Stromal cell of bone marrow (primary cell): ENCODE data around the gene SH3RF1.

ENCODE experiments used
- DNase-seq: peaks from one replicate; pipeline ENCODE4 v3.0.0-alpha.2; 2012; ENCODE audit warnings: low read depth

Gene SH3RF1

GRCh38 chr4:169133932-169134331 is 136.8 kb downstream of the SH3RF1 start:
- no peak for DNase-seq

- peak; percentile 15 for DNase-seq
Measured at GRCh38 chr4:169132561-169133305, 138.0 kb downstream of the SH3RF1 start.

GRCh38 chr4:169131556-169132208 is 139.1 kb downstream of the SH3RF1 start:
- no peak for DNase-seq

- DNase-seq: no peak
Measured at GRCh38 chr4:169128902-169129301, 141.9 kb downstream of the SH3RF1 start.

- no peak for DNase-seq
Measured at GRCh38 chr4:169127314-169127713, 143.4 kb downstream of the SH3RF1 start.

GRCh38 chr4:169124661-169125060 is 146.1 kb downstream of the SH3RF1 start:
- no peak for DNase-seq

GRCh38 chr4:169122422-169122821 is 148.3 kb downstream of the SH3RF1 start:
- DNase-seq: no peak

GRCh38 chr4:169121861-169122382 is 148.8 kb downstream of the SH3RF1 start:
- DNase-seq: no peak

- no peak for DNase-seq
Measured at GRCh38 chr4:169120624-169121023, 150.1 kb downstream of the SH3RF1 start.

GRCh38 chr4:169119536-169119935 is 151.2 kb downstream of the SH3RF1 start:
- no peak for DNase-seq

GRCh38 chr4:169117591-169118081 is 153.1 kb downstream of the SH3RF1 start:
- DNase-seq: peak; percentile 73

GRCh38 chr4:169116270-169116901 is 154.4 kb downstream of the SH3RF1 start:
- DNase-seq: no peak

- peak; percentile 92 for DNase-seq
Measured at GRCh38 chr4:169115897-169116254, 154.9 kb downstream of the SH3RF1 start.

GRCh38 chr4:169115144-169115896 is 155.4 kb downstream of the SH3RF1 start:
- no peak for DNase-seq

GRCh38 chr4:169114341-169114974 is 156.3 kb downstream of the SH3RF1 start:
- DNase-seq: no peak

- no peak for DNase-seq
Measured at GRCh38 chr4:169110633-169111032, 160.1 kb downstream of the SH3RF1 start.

GRCh38 chr4:169109035-169109675 is 161.6 kb downstream of the SH3RF1 start:
- no peak for DNase-seq

- DNase-seq: no peak
Measured at GRCh38 chr4:169108303-169108702, 162.5 kb downstream of the SH3RF1 start.

- no peak for DNase-seq
Measured at GRCh38 chr4:169107528-169107927, 163.2 kb downstream of the SH3RF1 start.

- no peak for DNase-seq
Measured at GRCh38 chr4:169106696-169107229, 164.0 kb downstream of the SH3RF1 start.

GRCh38 chr4:169105620-169106019 is 165.1 kb downstream of the SH3RF1 start:
- DNase-seq: no peak
